ENCODE results near the gene SORCS2.

SORCS2 gene

GRCh38 chr4:7356667-7357310 is 164.5 kb downstream of the SORCS2 start:
- no peak for DNase-seq (ENCODE audit: low spot score)

GRCh38 chr4:7357323-7357722 is 165.0 kb downstream of the SORCS2 start:
- DNase-seq (ENCODE audit: low spot score): no peak

GRCh38 chr4:7358100-7358735 is 165.9 kb downstream of the SORCS2 start:
- DNase-seq (ENCODE audit: low spot score): no peak

DNA sequence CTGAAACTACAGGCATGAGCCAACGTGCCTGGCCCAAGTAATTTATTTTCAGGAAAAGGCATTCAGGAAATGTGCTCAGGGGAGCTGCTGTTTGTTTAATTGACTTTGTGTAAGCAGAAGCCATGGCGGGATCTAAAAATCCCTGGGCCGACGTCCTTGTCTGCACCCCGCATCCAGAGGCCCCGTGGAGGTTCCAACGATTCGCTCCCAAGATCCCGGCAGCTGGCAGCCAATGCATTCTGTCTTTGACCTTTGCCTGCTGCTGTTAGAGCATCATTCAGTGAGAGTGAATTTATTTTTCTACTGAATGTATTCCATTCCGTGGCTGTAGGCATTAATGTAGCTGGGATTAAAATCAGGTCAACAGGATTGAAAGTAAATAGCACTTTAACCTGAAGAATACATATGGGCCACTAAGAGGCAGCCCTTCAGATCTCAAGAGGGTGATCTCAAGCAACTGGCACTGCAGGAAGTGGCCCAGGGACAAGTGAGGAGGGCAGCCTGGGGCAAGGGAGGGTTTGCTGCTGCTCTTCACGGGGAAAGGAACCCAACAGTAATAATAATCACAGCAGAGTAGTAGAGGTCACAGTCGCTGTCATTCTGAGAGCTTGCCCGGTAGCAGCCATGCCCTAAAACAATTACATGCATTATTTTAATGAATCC is 167.2 kb downstream of the SORCS2 start:
- no peak for DNase-seq (ENCODE audit: low spot score)

DNA sequence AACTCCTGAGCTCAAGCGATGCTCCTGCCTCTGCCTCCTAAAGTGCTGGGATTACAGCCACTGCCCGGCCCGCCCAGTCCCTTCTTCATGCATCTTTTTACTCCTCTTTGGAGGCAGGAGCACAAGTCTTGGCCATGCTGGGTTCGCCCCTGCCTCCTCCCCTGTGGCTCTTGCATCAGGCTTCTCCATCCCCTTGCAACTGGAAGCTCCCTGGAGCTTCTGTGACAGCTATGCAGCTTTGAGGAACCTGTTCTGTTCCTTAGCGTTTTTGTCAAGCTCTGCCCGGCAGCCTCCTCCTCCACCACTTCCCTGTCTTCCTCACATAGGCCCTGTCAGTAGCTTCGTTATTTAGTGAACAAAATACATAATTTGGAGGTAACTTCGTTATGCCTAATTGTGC is 168.5 kb downstream of the SORCS2 start:
- no peak for DNase-seq (ENCODE audit: low spot score)

GRCh38 chr4:7361280-7361895 is 169.1 kb downstream of the SORCS2 start:
- no peak for DNase-seq (ENCODE audit: low spot score)

DNA sequence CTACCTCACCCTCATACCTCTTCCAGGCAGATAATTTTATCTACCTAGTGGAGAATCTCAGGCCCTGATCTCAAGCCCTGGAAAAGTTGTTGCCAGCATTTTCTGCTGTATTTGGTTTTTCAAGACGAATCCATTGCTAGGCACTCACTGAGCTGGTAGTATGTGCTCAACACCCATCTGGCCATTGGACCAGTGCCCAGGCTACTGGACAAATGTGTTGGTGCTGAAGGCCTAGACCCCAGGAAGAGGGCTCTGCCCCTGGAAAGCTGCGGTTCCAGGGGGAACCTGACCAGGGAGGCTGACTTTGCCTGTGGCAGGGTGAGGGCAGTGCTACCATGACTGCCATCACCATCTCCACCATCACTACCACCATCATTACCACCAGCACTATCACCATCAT is 170.0 kb downstream of the SORCS2 start:
- no peak for DNase-seq (ENCODE audit: low spot score)

DNA sequence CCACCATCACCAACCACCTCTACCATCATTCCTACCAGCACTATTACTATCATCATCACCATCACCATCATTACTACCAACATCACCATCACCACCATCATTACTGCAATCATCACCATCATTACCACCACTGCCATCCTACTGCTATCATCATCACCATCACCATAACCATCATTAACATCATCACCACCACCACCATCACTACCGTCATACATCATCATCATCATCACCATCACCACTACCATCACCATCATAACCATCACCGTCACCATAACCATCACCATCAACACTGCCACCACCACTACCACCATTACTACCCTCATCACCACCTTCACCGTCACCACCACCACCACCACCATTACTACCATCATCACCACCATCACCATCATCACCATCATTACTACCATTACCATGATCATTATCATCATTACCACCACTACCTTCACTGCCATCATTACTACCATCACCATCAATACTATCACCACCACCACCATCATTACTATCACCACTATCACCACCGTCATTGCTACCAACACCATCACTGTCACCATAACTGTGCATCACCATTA is 170.6 kb downstream of the SORCS2 start:
- no peak for DNase-seq (ENCODE audit: low spot score)

- DNase-seq (ENCODE audit: low spot score): no peak
These were observed 172.6 kb downstream of the SORCS2 start for GRCh38 chr4:7364979-7365378.

DNA sequence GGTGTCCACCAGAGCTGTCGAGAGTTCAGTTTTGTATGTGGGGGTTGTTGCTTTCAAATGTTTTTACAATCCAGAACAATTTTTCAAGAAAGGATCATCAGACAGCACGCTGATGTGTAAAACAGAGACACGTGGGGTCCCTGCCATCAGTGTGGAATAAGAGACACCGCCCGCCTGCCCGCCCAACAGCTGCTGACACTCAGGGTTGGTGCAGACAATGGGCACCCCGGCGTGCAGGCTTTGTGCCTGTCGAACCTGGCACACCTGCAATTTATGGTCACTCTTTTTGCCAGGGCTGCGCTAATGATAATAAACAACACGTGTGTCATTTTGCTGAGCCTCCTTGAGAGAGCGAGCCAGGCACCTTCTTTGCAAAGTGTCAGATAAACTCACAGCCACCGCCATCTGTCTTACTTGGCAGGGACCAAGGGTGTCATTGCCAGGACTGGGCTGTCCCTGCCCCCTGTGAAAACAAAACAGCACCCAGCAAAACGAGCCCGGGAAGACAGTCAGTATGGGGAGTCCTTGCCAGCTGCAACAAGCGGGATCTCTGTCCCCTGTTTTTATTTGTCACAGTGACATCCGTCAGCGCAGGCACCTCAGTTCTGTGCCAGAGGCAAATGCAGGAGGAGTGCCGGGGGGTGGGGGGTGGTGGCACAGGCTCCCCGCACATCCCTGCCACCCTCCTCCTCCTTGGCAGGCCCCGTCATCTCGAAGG is 173.3 kb downstream of the SORCS2 start:
- no peak for DNase-seq (ENCODE audit: low spot score)

DNA sequence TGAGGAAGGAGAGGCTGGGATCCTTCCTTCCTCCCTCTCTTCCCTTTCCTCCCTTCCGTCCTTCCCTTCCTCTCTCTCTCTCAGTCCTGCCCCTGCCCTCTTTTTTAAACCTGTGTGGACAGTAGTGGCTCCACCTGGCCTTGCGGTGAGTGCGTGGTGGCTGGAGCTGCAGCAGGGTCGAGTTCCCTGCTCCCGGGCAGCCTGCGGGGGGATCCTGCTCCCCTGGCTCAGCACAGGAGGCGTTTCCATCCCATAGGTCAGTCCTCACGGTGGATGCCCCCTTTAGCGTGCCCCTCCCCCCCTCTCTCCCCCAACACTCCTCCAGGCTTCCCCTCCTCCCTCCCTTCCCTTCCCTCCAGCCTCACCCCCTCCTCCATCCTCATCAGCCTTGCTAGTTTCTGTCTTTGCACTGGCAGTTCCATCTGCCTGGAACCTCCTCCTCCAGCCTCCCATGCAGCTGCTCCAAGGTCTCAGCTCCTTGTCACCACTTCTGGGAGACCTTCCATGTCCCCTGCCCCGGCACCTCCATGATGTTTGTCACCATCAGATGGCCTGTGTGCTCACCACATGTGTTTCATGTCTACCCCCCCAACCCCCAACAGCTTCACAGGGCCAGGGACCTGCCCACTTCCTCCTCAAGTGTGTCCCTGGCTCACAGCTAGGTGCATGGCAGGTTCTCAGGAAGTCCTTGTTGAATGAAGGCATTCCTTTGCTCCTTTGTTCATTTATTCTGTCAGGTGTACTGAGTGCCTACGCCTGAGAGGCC is 174.0 kb downstream of the SORCS2 start:
- no peak for DNase-seq (ENCODE audit: low spot score)

- DNase-seq (ENCODE audit: low spot score): no peak
These were observed 174.6 kb downstream of the SORCS2 start for GRCh38 chr4:7366954-7367353.

DNA sequence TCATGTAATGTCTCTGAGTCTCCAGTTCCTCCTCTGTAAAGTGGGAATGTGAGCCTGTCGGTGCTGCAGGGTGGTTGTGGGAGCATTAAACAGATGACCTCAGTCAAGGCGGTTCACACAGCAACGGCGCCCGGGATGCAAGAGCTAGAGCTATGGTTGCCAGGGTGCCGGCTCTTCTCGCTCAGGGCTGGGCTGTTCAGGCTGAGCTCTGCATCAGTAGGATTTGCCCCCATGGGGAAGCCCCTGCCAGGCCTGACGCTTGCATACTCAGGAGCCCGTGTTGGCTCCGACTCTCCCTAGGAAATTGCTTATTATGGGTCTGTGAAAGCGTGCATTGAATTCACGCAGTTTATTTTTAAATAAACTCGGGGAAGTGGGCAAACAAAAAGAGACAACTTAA is 175.1 kb downstream of the SORCS2 start:
- DNase-seq (ENCODE audit: low spot score): no peak

GRCh38 chr4:7367864-7368277 is 175.5 kb downstream of the SORCS2 start:
- no peak for DNase-seq (ENCODE audit: low spot score)

GRCh38 chr4:7368296-7368695 is 176.0 kb downstream of the SORCS2 start:
- DNase-seq (ENCODE audit: low spot score): no peak

DNA sequence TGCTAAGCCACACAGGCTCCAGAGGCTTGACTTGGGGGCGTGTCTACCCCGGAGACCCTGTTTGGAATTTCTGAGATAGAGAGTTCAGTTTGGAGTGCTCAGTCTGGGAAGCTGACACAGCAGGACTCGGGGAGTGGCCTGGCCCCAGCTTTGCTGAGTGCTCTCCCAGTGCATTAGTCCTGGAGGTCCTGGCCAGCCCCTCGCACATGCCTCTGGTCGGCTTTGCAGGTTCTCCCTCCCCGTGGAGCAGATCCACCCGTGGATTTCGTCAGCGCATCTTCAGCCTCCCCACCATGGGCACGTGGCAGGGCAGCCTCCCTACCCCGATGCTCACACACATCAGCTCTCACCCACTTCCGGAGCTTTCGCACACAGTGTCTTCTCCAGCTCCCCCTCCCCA is 177.2 kb downstream of the SORCS2 start:
- no peak for DNase-seq (ENCODE audit: low spot score)

DNA sequence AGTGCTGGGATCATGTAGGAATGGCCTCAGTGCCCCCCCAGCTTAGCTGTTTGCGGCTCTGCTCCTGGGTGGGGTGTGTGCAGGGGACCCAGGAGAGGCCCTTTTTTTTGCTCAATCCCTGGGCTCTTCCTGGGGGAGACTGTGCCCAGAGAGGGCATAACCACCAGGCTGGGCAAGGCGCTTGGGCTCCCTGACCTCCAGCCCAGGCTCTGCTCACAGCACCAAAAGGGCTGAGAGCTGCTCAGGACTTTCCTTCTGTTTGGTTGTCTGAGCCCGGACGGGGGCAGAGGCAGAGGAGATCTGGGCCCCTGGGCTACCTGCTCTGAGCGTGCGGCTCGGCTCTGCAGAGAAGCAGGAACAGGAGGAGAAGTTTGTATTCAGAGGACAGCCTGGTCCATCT is 177.7 kb downstream of the SORCS2 start:
- DNase-seq (ENCODE audit: low spot score): no peak

DNA sequence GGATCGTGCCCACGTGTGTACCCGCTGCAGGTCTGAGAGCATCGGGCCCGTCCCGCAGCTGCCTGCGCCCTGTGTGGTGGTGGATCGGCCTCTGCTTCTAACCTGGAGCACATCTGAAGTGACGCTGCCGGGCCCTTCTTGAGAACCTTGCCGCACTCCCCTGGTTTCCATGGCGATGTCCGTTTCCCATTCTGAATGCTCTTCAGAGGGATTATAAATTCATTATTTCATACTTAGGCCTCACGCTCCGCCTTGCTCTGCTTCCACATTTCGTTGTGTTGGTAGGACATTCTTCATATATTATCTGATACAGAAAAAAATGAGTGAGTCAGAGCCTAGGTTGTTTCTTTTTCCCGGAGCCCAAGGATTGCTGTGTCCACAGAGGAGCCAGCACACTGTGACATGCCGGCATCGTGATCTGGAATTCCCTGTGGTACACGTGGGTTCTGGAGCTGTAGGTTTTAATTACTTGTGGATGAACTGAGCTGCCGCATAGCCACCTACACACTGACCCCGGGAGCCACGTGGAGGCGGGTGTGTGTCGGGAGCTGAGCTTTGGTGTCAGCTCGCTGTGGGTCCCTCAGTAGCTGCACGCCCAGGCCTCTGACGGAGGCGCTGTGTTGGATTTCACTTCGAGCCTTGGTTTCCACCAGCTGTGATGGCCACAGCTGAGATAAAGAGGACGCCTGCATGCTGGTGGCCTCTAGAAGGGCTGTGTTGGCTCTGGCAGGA is 179.0 kb downstream of the SORCS2 start:
- no peak for DNase-seq (ENCODE audit: low spot score)

- no peak for DNase-seq (ENCODE audit: low spot score)
These were observed 180.3 kb downstream of the SORCS2 start for GRCh38 chr4:7372673-7373072.

GRCh38 chr4:7374571-7374970 is 182.2 kb downstream of the SORCS2 start:
- no peak for DNase-seq (ENCODE audit: low spot score)

GRCh38 chr4:7375427-7375826 is 183.1 kb downstream of the SORCS2 start:
- no peak for DNase-seq (ENCODE audit: low spot score)

Data from germinal center (tissue), 1 donor.